SK-N-DZ (cell line): Measurements from ENCODE around the gene LTBP2.
"Not testable (repeated sequence)": the region's sequence is repeated elsewhere in the genome, so short reads cannot be mapped to it uniquely, and the experiment has no call there.

Experiments
- DNase-seq: peaks from one replicate; pipeline ENCODE4 v3.0.0-alpha.2; 2015; ENCODE audit warnings: low spot score

LTBP2 gene

GRCh38 chr14:74457565-74457895 is 154.5 kb downstream of the LTBP2 start:
- no peak for DNase-seq

- no peak for DNase-seq
Measured at GRCh38 chr14:74456684-74457564, 155.1 kb downstream of the LTBP2 start.

- not testable (repeated sequence) for DNase-seq
Measured at GRCh38 chr14:74454397-74454796, 157.6 kb downstream of the LTBP2 start.
